Right atrium auricular region (tissue), 2 donors: ENCODE data around the gene CORIN. TPM values are rescaled to one million over a fixed set of nuclear protein-coding genes. Genes with fewer than 3 reads are reported as not detected.

Experiments
- DNase-seq: peaks from one replicate; pipeline ENCODE4 v3.0.0-alpha.2; 2019; ENCODE audit warnings: low spot score
- H3K27ac ChIP-seq, 2 donors: fragments of 200-600 bp; sonication (generic); 1 replicate in 1 of 2; 2 replicates in 1 of 2; pipeline ENCODE4 v1.5.1; 2016 to 2019
- H3K27me3 ChIP-seq, 2 donors: fragments of 200-600 bp; sonication (generic); one replicate each; pipeline versions ENCODE4 v1.5.1 to v1.6.0; 2017 to 2019
- H3K36me3 ChIP-seq: fragments of 200-600 bp; sonication (generic); one replicate; pipeline ENCODE4 v1.5.1; 2016
- H3K4me1 ChIP-seq, 2 donors: fragments of 200-600 bp; sonication (generic); one replicate each; pipeline versions ENCODE4 v1.5.1 to v1.6.0; 2017 to 2019
- H3K4me3 ChIP-seq, 2 donors: fragments of 200-600 bp; sonication (generic); 1 replicate in 1 of 2; 2 replicates in 1 of 2; pipeline ENCODE4 v1.5.1; 2017 to 2019; ENCODE audit warnings: mild to moderate bottlenecking in 1 of 2, moderate library complexity in 1 of 2
- H3K9me3 ChIP-seq, 2 donors: fragments of 200-600 bp; sonication (generic); one replicate each; pipeline ENCODE4 v1.5.1; 2019
- total RNA-seq, 2 donors: library from RNA; depleted of rRNA; stranded (reverse); fragments of >200 nt; gene quantifications; one replicate each; pipeline ENCODE4 v1.1.0, GENCODE V29; 2016
- TF ChIP-seq, protein P1 (sequence below), 2 donors: fragments of 200-600 bp; sonication (generic); IDR thresholded peaks; one replicate each; pipeline ENCODE4 v1.5.1; 2019; ENCODE audit warnings: antibody characterized with exemption in 2 of 2

CORIN gene
- total RNA-seq, 2 donors from 2014 or later: 42.3 to 180 TPM

DNA sequence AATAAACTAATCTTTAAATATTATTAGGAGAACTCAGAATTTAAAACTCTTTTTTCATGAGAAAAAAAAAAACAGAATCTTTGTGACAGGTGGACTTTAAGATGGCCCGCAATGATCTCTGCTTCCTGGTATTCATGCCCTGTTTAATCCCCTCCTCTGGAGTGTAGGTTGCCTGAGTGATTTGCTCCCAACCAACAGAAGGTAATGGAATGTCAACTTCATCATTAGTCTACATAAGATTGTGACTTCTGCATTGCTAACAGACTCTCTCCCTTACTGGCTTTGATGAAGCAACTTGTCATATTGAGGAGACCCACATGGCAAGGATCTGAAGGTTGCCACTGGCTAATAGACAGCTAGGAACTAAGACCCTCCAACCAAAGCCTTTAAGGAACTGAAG is 88.8 kb downstream of the CORIN start:
- TF ChIP-seq, protein P1, sequence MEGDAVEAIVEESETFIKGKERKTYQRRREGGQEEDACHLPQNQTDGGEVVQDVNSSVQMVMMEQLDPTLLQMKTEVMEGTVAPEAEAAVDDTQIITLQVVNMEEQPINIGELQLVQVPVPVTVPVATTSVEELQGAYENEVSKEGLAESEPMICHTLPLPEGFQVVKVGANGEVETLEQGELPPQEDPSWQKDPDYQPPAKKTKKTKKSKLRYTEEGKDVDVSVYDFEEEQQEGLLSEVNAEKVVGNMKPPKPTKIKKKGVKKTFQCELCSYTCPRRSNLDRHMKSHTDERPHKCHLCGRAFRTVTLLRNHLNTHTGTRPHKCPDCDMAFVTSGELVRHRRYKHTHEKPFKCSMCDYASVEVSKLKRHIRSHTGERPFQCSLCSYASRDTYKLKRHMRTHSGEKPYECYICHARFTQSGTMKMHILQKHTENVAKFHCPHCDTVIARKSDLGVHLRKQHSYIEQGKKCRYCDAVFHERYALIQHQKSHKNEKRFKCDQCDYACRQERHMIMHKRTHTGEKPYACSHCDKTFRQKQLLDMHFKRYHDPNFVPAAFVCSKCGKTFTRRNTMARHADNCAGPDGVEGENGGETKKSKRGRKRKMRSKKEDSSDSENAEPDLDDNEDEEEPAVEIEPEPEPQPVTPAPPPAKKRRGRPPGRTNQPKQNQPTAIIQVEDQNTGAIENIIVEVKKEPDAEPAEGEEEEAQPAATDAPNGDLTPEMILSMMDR (IDR thresholded peaks at IDR 0.05): no peak
- no peak for DNase-seq
- Histone ChIP-seq H3K9me3 (peaks cover 0 to 5% of the 10 kb centered on the region in 2 donors), H3K4me3 (no peak overlapping the region), H3K27ac (peak overlapping the region in 1 of 2 donors; percentile 79), H3K27me3 (no peaks in the 10 kb centered on the region), H3K36me3 (no peaks in the 10 kb centered on the region), H3K4me1 (peaks cover 0 to 48% of the 10 kb centered on the region in 2 donors)

DNA sequence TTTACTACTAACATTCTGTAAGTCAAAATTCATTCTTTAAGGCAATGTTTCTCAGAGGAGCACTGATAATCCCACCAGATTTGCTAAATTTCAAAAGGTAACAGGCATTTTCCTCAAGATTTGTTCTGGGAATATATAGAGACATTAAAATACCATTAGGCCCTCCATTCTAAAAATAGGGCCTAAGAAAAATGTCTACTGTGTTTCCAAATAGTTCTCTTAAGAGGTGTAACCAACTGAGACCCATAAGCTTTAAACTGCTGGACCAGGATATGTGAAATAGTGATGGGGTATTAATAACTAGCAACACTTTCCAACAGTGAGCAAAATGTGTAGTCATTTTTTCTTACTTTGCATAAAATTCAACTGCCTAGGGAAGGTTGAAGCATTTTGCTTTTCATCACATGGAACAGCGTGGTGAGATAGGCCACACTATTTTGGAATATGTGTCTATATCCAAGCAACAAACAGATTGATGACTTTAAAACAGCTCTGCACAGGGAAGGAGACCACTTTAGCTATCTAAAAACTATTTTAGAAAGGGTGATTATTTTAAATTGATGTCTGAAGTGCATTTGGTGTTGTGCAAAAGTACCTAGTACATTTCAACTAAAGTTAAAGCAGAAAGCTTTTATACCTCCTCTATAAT is 89.9 kb downstream of the CORIN start:
- no peaks in the 10 kb centered on the region for H3K36me3 ChIP-seq
- no peaks in the 10 kb centered on the region for H3K27me3 ChIP-seq
- no peak for DNase-seq
- H3K27ac ChIP-seq: peak overlapping the region; percentile 18 to 79
- peaks cover 0 to 52% of the 10 kb centered on the region in 2 donors for H3K4me1 ChIP-seq
- H3K4me3 ChIP-seq: no peak overlapping the region
- peaks cover 0 to 8% of the 10 kb centered on the region in 2 donors for H3K9me3 ChIP-seq
- TF ChIP-seq, protein P1 (IDR thresholded peaks at IDR 0.05): no peak

DNA sequence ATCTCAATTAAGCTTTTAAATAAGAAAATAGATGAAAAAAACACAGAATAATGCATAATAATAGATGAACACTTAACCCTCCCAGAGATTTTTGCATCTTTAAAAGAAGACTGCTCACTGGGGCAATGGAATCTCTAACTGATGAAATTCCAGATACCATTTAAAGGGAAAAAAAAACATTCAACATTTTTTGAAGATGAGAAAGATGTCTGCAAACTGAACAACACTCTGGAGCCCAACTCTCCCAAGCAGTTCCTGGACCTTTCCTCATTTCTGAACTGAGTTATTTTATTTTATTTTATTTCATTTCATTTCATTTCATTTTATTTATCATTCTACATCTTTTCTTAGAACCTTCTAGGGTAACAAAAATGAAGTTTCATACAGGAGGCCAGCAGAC is 90.7 kb downstream of the CORIN start:
- Histone ChIP-seq H3K9me3 (peaks cover 0 to 9% of the 10 kb centered on the region in 2 donors), H3K4me1 (peaks cover 0 to 52% of the 10 kb centered on the region in 2 donors), H3K27me3 (no peaks in the 10 kb centered on the region), H3K36me3 (no peaks in the 10 kb centered on the region), H3K27ac (peak overlapping the region; percentile 18 to 79), H3K4me3 (no peak overlapping the region)
- no peak for DNase-seq
- TF ChIP-seq, protein P1 (IDR thresholded peaks at IDR 0.05): no peak

DNA sequence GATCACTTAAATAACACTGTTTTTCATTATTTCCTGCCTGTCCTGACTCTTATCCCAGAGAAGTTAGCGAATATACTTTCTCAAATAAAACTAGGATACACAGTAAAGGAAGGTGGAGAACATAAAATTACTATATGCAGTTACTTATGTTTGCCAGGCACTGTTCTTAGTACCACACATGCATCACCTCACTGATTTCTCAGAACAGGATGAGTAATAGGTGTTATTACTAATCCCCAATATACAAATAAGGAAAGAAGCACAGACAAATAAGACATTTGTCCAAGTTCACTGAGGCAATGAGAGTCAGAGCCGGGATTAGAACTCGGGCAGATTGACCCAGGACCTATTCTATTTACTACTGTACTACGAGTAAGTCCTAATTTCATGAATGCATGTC is 91.7 kb downstream of the CORIN start:
- H3K4me3 ChIP-seq: no peak overlapping the region
- no peaks in the 10 kb centered on the region for H3K27me3 ChIP-seq
- peaks cover 0 to 9% of the 10 kb centered on the region in 2 donors for H3K9me3 ChIP-seq
- no peak for DNase-seq
- H3K36me3 ChIP-seq: no peaks in the 10 kb centered on the region
- H3K27ac ChIP-seq: peak overlapping the region in 1 of 2 donors; percentile 79
- TF ChIP-seq, protein P1 (IDR thresholded peaks at IDR 0.05): no peak
- peaks cover 0 to 47% of the 10 kb centered on the region in 2 donors for H3K4me1 ChIP-seq

DNA sequence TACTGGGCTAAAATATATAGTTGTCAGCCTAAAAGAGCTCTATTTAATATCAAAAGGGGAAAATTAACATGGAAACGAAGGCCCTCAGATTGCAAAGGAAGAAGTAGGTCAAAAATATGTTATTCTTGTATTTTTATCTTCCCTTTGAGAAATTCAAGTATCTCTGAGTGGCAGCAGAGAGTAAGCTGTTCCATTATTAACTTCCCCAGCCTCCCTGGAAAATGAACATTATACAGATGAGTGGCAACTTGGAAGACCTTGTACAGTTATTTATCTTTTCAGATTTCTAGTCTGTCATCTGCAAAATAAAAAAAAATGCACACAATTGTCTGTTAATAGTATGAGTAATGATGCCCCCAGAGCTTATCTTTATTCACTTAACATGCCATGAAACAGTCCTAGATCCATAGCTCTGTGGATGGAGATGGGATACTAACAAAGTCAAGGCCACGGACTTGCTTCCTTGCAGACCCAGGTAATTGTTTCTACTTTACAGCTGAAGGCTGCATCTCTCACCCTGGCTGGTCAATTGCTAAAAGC is 93.0 kb downstream of the CORIN start:
- no peaks in the 10 kb centered on the region for H3K27me3 ChIP-seq
- peaks cover 0 to 12% of the 10 kb centered on the region in 2 donors for H3K9me3 ChIP-seq
- H3K4me1 ChIP-seq: peaks cover 0 to 39% of the 10 kb centered on the region in 2 donors
- no peaks in the 10 kb centered on the region for H3K36me3 ChIP-seq
- H3K4me3 ChIP-seq: no peak overlapping the region
- TF ChIP-seq, protein P1 (IDR thresholded peaks at IDR 0.05): no peak
- DNase-seq: no peak
- H3K27ac ChIP-seq: peak overlapping the region in 1 of 2 donors; percentile 79
